AG04449 (cell line): ENCODE results near the gene IL17RD.

Experiments used
- CTCF ChIA-PET: fragments of 350-600 bp; formaldehyde crosslinking; extraction: SDS; loops from one replicate; lab custom pipeline; 2021; ENCODE audit warnings: antibody characterized with exemption; lab: Yijun Ruan, JAX
- POLR2A ChIA-PET: fragments of 400-600, 350-600 bp; formaldehyde crosslinking; extraction: SDS; loops from one replicate; lab custom pipeline; 2020; ENCODE audit warnings: antibody characterized with exemption, inconsistent platforms; lab: Yijun Ruan, JAX
- DNase-seq: peaks from one replicate; pipeline ENCODE4 v3.0.0-alpha.2; 2010; ENCODE audit warnings: low read depth, low spot score
- H3K4me3 ChIP-seq: 2 replicates; pipeline ENCODE4 v1.5.1; 2011; ENCODE audit warnings: low read depth, mild to moderate bottlenecking, control low read depth, low read length
- TF ChIP-seq, protein P1 (sequence below): IDR thresholded peaks from one replicate; pipeline ENCODE4 v1.5.1; 2011; ENCODE audit warnings: mild to moderate bottlenecking, moderate library complexity, low read length, control low read depth, inconsistent platforms; ENCODE audit not compliant: insufficient read depth; ENCODE audit errors: missing control alignments

IL17RD gene

DNA sequence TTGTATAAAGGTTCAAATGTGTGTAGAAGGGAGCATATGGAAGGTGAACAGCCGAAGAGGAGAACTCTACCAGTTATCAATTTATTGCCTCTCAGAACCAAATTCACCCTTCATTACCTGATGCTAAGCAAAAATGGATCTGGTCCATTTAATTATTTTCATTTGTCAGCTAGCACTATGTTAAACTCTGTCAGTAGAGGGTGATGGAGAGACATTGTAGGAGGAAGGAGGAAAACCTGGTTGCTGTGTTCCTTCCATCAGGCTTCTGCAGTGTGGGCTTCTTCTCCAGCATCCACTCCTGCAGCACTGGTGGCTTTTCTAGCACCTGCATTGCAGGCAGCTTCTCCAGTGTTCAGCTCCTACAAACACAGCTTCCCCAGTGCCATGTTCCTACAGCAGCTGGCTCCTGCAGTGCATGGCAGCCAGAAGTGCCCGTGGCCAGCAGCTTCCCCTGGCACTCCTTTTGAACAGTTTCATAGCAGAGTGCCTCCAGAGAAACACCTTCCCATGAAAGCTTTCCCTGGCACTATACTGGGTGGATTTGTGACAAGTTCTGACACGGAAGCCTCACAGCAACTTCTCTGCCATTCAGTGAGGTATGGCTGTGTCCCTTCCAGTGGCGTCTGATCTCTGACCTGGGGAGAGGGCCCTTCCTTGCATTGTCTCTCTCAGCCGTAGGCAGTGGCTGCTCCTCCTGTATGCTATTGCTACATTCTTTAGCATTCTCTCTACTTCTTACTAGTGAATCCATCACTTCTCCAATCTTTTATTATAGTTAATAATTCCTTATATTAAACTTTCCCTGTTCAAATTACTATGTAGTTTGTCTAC lies 14.6 kb upstream of the IL17RD start:
- no peak overlapping the region for H3K4me3 ChIP-seq
- POLR2A ChIA-PET: no interaction called here
- TF ChIP-seq, protein P1, sequence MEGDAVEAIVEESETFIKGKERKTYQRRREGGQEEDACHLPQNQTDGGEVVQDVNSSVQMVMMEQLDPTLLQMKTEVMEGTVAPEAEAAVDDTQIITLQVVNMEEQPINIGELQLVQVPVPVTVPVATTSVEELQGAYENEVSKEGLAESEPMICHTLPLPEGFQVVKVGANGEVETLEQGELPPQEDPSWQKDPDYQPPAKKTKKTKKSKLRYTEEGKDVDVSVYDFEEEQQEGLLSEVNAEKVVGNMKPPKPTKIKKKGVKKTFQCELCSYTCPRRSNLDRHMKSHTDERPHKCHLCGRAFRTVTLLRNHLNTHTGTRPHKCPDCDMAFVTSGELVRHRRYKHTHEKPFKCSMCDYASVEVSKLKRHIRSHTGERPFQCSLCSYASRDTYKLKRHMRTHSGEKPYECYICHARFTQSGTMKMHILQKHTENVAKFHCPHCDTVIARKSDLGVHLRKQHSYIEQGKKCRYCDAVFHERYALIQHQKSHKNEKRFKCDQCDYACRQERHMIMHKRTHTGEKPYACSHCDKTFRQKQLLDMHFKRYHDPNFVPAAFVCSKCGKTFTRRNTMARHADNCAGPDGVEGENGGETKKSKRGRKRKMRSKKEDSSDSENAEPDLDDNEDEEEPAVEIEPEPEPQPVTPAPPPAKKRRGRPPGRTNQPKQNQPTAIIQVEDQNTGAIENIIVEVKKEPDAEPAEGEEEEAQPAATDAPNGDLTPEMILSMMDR: peak; percentile 22
- no peak for DNase-seq
- CTCF ChIA-PET: interaction anchor here (0.8 to 3.0 kb wide), 8 partner anchors 9 to 381 kb away, joined by 3 to 33 read pairs (median 3); partner anchors contain the start of gene HESX1

DNA sequence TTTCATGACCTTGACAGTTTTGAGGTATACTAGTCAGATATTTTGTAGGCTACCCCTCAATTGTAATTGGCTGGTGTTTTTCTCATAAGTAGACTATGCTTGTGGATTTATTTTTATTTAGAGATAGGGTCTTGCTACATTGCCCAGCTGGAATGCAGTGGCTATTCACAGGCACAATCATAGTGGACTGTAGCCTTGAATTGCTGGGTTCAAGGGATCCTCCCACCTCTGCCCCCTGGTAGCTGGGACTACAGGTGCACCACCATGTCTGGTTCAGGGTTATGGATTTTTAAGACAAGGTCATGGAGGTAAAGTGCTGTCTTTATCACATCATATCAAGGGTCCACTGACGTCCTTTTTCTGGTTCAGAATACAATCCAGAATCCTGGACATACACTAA lies 10.9 kb upstream of the IL17RD start:
- H3K4me3 ChIP-seq: no peak overlapping the region
- TF ChIP-seq, protein P1: no peak
- no peak for DNase-seq
- POLR2A ChIA-PET: no interaction called here
- CTCF ChIA-PET: interaction anchor here (1.8 to 2.1 kb wide), 2 partner anchors 10 to 46 kb away, joined by 5 to 8 read pairs; no protein-coding TSS in a partner anchor

GRCh38 chr3:57173687-57174086 lies 8.5 kb upstream of the IL17RD start:
- no peak overlapping the region for H3K4me3 ChIP-seq
- no peak for DNase-seq
- ChIA-PET CTCF (interaction anchor here (1.0 to 1.5 kb wide), 3 partner anchors 13 to 50 kb away, joined by 3 to 4 read pairs (median 3); no protein-coding TSS in a partner anchor), POLR2A (no interaction called here)
- TF ChIP-seq, protein P1: no peak

GRCh38 chr3:57170946-57171345 lies 5.8 kb upstream of the IL17RD start:
- ChIA-PET CTCF (interaction anchor here (0.6 to 3.4 kb wide), 39 partner anchors 8 to 740 kb away, joined by 3 to 39 read pairs (median 4); partner anchors contain the start of gene HESX1), POLR2A (interaction anchor here (0.7 kb wide), 1 partner anchor 25 kb away, joined by 3 read pairs; no protein-coding TSS in a partner anchor)
- no peak overlapping the region for H3K4me3 ChIP-seq
- TF ChIP-seq, protein P1: no peak
- DNase-seq: no peak

- TF ChIP-seq, protein P1: peak; percentile 85
- no peak for DNase-seq
- ChIA-PET POLR2A (interaction anchor here (0.7 kb wide), 1 partner anchor 26 kb away, joined by 3 read pairs; no protein-coding TSS in a partner anchor), CTCF (interaction anchor here (0.6 to 3.4 kb wide), 44 partner anchors 8 to 741 kb away, joined by 3 to 39 read pairs (median 4); partner anchors contain the start of gene HESX1)
- peak overlapping the region; percentile 50 for H3K4me3 ChIP-seq
Observed at GRCh38 chr3:57169872-57170623, 4.9 kb upstream of the IL17RD start.
